H9 (cell line): ENCODE measurements around the gene PDLIM7. TPM values are rescaled to one million over a fixed set of nuclear protein-coding genes. Genes with fewer than 3 reads are reported as not detected.

Experiments used
- DNase-seq: peaks from one replicate; pipeline ENCODE4 v3.0.0-alpha.2; 2017
- H2AFZ ChIP-seq: one replicate; pipeline ENCODE4 v1.6.1; 2013; ENCODE audit warnings: mild to moderate bottlenecking, low read length, control low read depth, moderate library complexity
- H2AK5ac ChIP-seq: 2 replicates; pipeline ENCODE4 v1.6.1; 2013; ENCODE audit warnings: low read length, control low read depth, mixed read lengths; ENCODE audit not compliant: insufficient read length
- H2BK120ac ChIP-seq: one replicate; pipeline ENCODE4 v1.6.1; 2013; ENCODE audit warnings: low read depth, mild to moderate bottlenecking, low read length, control low read depth, inconsistent platforms; ENCODE audit not compliant: poor library complexity, severe bottlenecking
- H2BK12ac ChIP-seq: 2 replicates; pipeline ENCODE4 v1.6.1; 2013; ENCODE audit warnings: low read length, control low read depth, mixed read lengths, low read depth; ENCODE audit not compliant: insufficient read length
- H2BK15ac ChIP-seq: 2 replicates; pipeline ENCODE4 v1.6.1; 2013; ENCODE audit warnings: low read depth, low read length, control low read depth
- H2BK20ac ChIP-seq: one replicate; pipeline ENCODE4 v1.6.1; 2013; ENCODE audit warnings: low read depth, mild to moderate bottlenecking, low read length, control low read depth, inconsistent platforms; ENCODE audit not compliant: poor library complexity, severe bottlenecking
- H2BK5ac ChIP-seq: 2 replicates; pipeline ENCODE4 v1.6.1; 2013; ENCODE audit warnings: low read length, control low read depth, mixed read lengths; ENCODE audit not compliant: insufficient read length
- H3K14ac ChIP-seq: 2 replicates; pipeline ENCODE4 v1.6.1; 2013; ENCODE audit warnings: low read length, control low read depth; ENCODE audit not compliant: insufficient read depth
- H3K18ac ChIP-seq: 2 replicates; pipeline ENCODE4 v1.6.1; 2013; ENCODE audit warnings: low read depth, mild to moderate bottlenecking, mixed read lengths, low read length, control low read depth; ENCODE audit not compliant: insufficient read length
- H3K23ac ChIP-seq: 2 replicates; pipeline ENCODE4 v1.6.1; 2013; ENCODE audit warnings: low read length, control low read depth, mixed read lengths, low read depth; ENCODE audit not compliant: insufficient read length
- H3K23me2 ChIP-seq: 2 replicates; pipeline ENCODE4 v1.6.1; 2013; ENCODE audit warnings: low read depth, mild to moderate bottlenecking, mixed read lengths, low read length, control low read depth; ENCODE audit not compliant: insufficient read length, poor library complexity, severe bottlenecking
- H3K27ac ChIP-seq: 2 replicates; pipeline ENCODE4 v1.5.1; 2013; ENCODE audit warnings: low read length, control low read depth, mixed read lengths, low read depth; ENCODE audit not compliant: insufficient read length
- H3K27me3 ChIP-seq: 2 replicates; pipeline ENCODE4 v1.6.1; 2013; ENCODE audit warnings: low read length, control low read depth, inconsistent platforms; ENCODE audit not compliant: insufficient read depth
- H3K4ac ChIP-seq: 2 replicates; pipeline ENCODE4 v1.6.1; 2013; ENCODE audit warnings: low read depth, mild to moderate bottlenecking, control low read depth, inconsistent platforms, low read length, moderate library complexity
- H3K4me1 ChIP-seq: 2 replicates; pipeline ENCODE4 v1.6.1; 2013; ENCODE audit warnings: low read length, control low read depth, inconsistent platforms; ENCODE audit not compliant: insufficient read depth
- H3K4me2 ChIP-seq: 2 replicates; pipeline ENCODE4 v1.6.1; 2013; ENCODE audit warnings: low read length, control low read depth, mixed read lengths; ENCODE audit not compliant: insufficient read length, insufficient read depth
- H3K56ac ChIP-seq: 2 replicates; pipeline ENCODE4 v1.6.1; 2013; ENCODE audit warnings: low read depth, mild to moderate bottlenecking, mixed read lengths, low read length, control low read depth; ENCODE audit not compliant: insufficient read length
- H3K79me1 ChIP-seq: 2 replicates; pipeline ENCODE4 v1.6.1; 2013; ENCODE audit warnings: low read depth, mild to moderate bottlenecking, moderate library complexity, low read length, control low read depth, inconsistent platforms; ENCODE audit not compliant: insufficient read depth, poor library complexity, severe bottlenecking
- H3K79me2 ChIP-seq: 2 replicates; pipeline ENCODE4 v1.6.1; 2013; ENCODE audit warnings: low read length, control low read depth, inconsistent platforms; ENCODE audit not compliant: insufficient read depth
- H3K9ac ChIP-seq: 2 replicates; pipeline ENCODE4 v1.6.1; 2013; ENCODE audit warnings: low read length, control low read depth, mixed read lengths; ENCODE audit not compliant: insufficient read length; ENCODE audit errors: extremely low read depth
- H3K9me3 ChIP-seq: one replicate; pipeline ENCODE4 v1.6.1; 2013; ENCODE audit warnings: low read depth, low read length, inconsistent platforms; ENCODE audit not compliant: control insufficient read depth
- H3T11ph ChIP-seq: one replicate; pipeline ENCODE4 v1.6.1; 2013; ENCODE audit warnings: mild to moderate bottlenecking, low read length, control low read depth, inconsistent platforms
- H4K20me1 ChIP-seq: one replicate; pipeline ENCODE4 v1.6.1; 2013; ENCODE audit not compliant: control insufficient read depth, insufficient read length, insufficient read depth
- H4K5ac ChIP-seq: 2 replicates; pipeline ENCODE4 v1.6.1; 2013; ENCODE audit warnings: low read depth, mild to moderate bottlenecking, mixed read lengths, low read length, control low read depth; ENCODE audit not compliant: insufficient read length
- H4K8ac ChIP-seq: replicated peaks from 2 replicates; pipeline ENCODE4 v1.6.1; 2013; ENCODE audit warnings: low read length, control low read depth, mixed read lengths, low read depth; ENCODE audit not compliant: insufficient read length
- H4K91ac ChIP-seq: 2 replicates; pipeline ENCODE4 v1.6.1; 2013; ENCODE audit warnings: low read depth, mild to moderate bottlenecking, moderate library complexity, mixed read lengths, low read length, control low read depth; ENCODE audit not compliant: insufficient read length
- H3K27ac Mint-ChIP-seq, 3 experiments: 2 replicates in 2 of 3; 3 replicates in 1 of 3; pipeline ENCODE4 v1.8.0; 2020 to 2021; ENCODE audit warnings: mixed read lengths in 3 of 3, mild to moderate bottlenecking in 1 of 3, moderate library complexity in 1 of 3
- H3K27me3 Mint-ChIP-seq: 2 replicates; pipeline ENCODE4 v1.8.0; 2021; ENCODE audit warnings: low read depth, mild to moderate bottlenecking, moderate library complexity, mixed read lengths
- H3K36me3 Mint-ChIP-seq, 3 experiments: 2 replicates in 2 of 3; 3 replicates in 1 of 3; pipeline ENCODE4 v1.8.0; 2020 to 2021; ENCODE audit warnings: low read depth in 3 of 3, mixed read lengths in 3 of 3; ENCODE audit not compliant: insufficient read depth in 1 of 3
- H3K4me1 Mint-ChIP-seq, 2 experiments: 2 replicates each; pipeline ENCODE4 v1.8.0; 2020; ENCODE audit warnings: mixed read lengths in 2 of 2
- H3K4me3 Mint-ChIP-seq, 2 experiments: 2 replicates in 1 of 2; 3 replicates in 1 of 2; pipeline ENCODE4 v1.8.0; 2020 to 2021; ENCODE audit warnings: mild to moderate bottlenecking in 2 of 2, mixed read lengths in 2 of 2, moderate library complexity in 1 of 2
- H3K9me3 Mint-ChIP-seq, 2 experiments: 2 replicates in 1 of 2; 3 replicates in 1 of 2; pipeline ENCODE4 v1.8.0; 2020; ENCODE audit warnings: mild to moderate bottlenecking in 2 of 2, mixed read lengths in 2 of 2, moderate library complexity in 1 of 2
- CTCF ChIP-seq: fragments of 200-600 bp; sonication (generic); conservative IDR thresholded peaks from 3 replicates; pipeline ENCODE4 v1.8.0; 2021; ENCODE audit warnings: antibody characterized with exemption, mild to moderate bottlenecking
- WGBS: extraction: QIAGEN DNeasy Blood & Tissue Kit; methylation state at CpG from one replicate; pipeline ENCODE4 v1.1.7; 2013; ENCODE audit warnings: missing lambda C conversion rate, low lambda C conversion rate, mixed read lengths; ENCODE audit not compliant: insufficient read length; ENCODE audit errors: extremely low coverage; 5-methylcytosine and 5-hydroxymethylcytosine counted together
- total RNA-seq: library from RNA; stranded (reverse); gene quantifications from 2 replicates; pipeline ENCODE4 v1.2.1, GENCODE V29; 2021

The PDLIM7 gene
- total RNA-seq, 1 experiment from 2014 or later = 137 TPM

GRCh38 chr5:177499842-177500241 lies 2.4 kb upstream of the PDLIM7 start:
- Histone ChIP-seq H3K18ac (no peak overlapping the region), H3K27ac (no peak overlapping the region), H4K8ac (no peak overlapping the region), H3T11ph (no peak overlapping the region), H2AFZ (no peak overlapping the region), H4K5ac (no peak overlapping the region), H4K20me1 (no peaks in the 10 kb centered on the region), H2BK15ac (no peak overlapping the region), H4K91ac (no peak overlapping the region), H3K79me2 (no peaks in the 10 kb centered on the region), H3K9me3 (no peaks in the 10 kb centered on the region), H2BK5ac (no peak overlapping the region), H3K27me3 (no peaks in the 10 kb centered on the region; the same call in 1 of the 2 replicates), H3K79me1 (no peaks in the 10 kb centered on the region), H3K4me1 (peaks cover 5% of the 10 kb centered on the region; the same call in 1 of the 2 replicates), H3K23me2 (peaks cover 4% of the 10 kb centered on the region), H3K14ac (no peak overlapping the region), H3K56ac (no peak overlapping the region), H3K9ac (no peak overlapping the region), H2BK12ac (no peak overlapping the region), H3K4me2 (no peak overlapping the region), H2BK20ac (no peak overlapping the region), H3K4ac (no peak overlapping the region), H2BK120ac (no peak overlapping the region), H2AK5ac (no peak overlapping the region), H3K23ac (no peak overlapping the region)
- no peaks in the 10 kb centered on the region for H3K9me3 Mint-ChIP-seq
- no peak overlapping the region for H3K4me3 Mint-ChIP-seq
- TF ChIP-seq CTCF = no peak
- H3K27ac Mint-ChIP-seq = no peak overlapping the region
- peaks cover 0 to 7% (median 0%) of the 10 kb centered on the region in 3 experiments; a peak in 2 of 7 replicates for H3K36me3 Mint-ChIP-seq
- H3K4me1 Mint-ChIP-seq = peaks cover 33 to 44% of the 10 kb centered on the region in 2 experiments
- DNase-seq = no peak
- WGBS = no CpG with 5 or more reads among the region's 6 CpGs
- H3K27me3 Mint-ChIP-seq = peaks cover 29% of the 10 kb centered on the region
